Activated effector memory CD4-positive, alpha-beta T cell treated with Interleukin-2 at 50 U/mL for 16 hours (primary cell): ENCODE measurements around the gene STUB1.
"Not testable (repeated sequence)": the region's sequence is repeated elsewhere in the genome, so short reads cannot be mapped to it uniquely, and the experiment has no call there.

Source experiments
- DNase-seq: peaks from one replicate; pipeline ENCODE4 v3.0.0-alpha.2; 2020

The STUB1 gene

GRCh38 chr16:698911-699671 lies 18.9 kb downstream of the STUB1 start:
- DNase-seq: no peak

GRCh38 chr16:700684-701584 lies 20.7 kb downstream of the STUB1 start:
- DNase-seq: peak; percentile 40

GRCh38 chr16:702341-702740 lies 22.1 kb downstream of the STUB1 start:
- no peak for DNase-seq

GRCh38 chr16:703406-703805 lies 23.2 kb downstream of the STUB1 start:
- DNase-seq: no peak

- DNase-seq: no peak
These were observed 23.8 kb downstream of the STUB1 start for GRCh38 chr16:704047-704446.

GRCh38 chr16:704552-705380 lies 24.6 kb downstream of the STUB1 start:
- no peak for DNase-seq

- DNase-seq: no peak
These were observed 25.4 kb downstream of the STUB1 start, which contains the start of gene FBXL16 for GRCh38 chr16:705431-706188. TSS of gene FBXL16 (minus strand) at chr16:705801. CDS start at chr16:697405, 8,396 bp downstream.

- no peak for DNase-seq
These were observed 26.2 kb downstream of the STUB1 start for GRCh38 chr16:706189-707061.

- DNase-seq: no peak
These were observed 26.9 kb downstream of the STUB1 start for GRCh38 chr16:707062-707538.

GRCh38 chr16:708019-708418 lies 27.8 kb downstream of the STUB1 start:
- no peak for DNase-seq

- DNase-seq: no peak
These were observed 28.7 kb downstream of the STUB1 start for GRCh38 chr16:708959-709358.

GRCh38 chr16:709566-710499 lies 29.6 kb downstream of the STUB1 start:
- DNase-seq: no peak

- no peak for DNase-seq
These were observed 30.4 kb downstream of the STUB1 start for GRCh38 chr16:710500-711075.

- no peak for DNase-seq
These were observed 30.9 kb downstream of the STUB1 start for GRCh38 chr16:711084-711483.

GRCh38 chr16:711548-712320 lies 31.5 kb downstream of the STUB1 start:
- peak; percentile 65 for DNase-seq

- DNase-seq: not testable (repeated sequence)
These were observed 32.6 kb downstream of the STUB1 start for GRCh38 chr16:712740-713250.

GRCh38 chr16:714079-714478 lies 33.9 kb downstream of the STUB1 start:
- no peak for DNase-seq
